NCI-H2029 (cell line): ENCODE results near the gene DARS1.
"Not testable (repeated sequence)": the region's sequence is repeated elsewhere in the genome, so short reads cannot be mapped to it uniquely, and the experiment has no call there.

Source experiments
- DNase-seq: peaks from one replicate; lab custom pipeline; 2025; lab: John Stamatoyannopoulos, UW

The DARS1 gene

GRCh38 chr2:135942936-135943688, 42.3 kb downstream of the DARS1 start:
- DNase-seq, result no peak

GRCh38 chr2:135936524-135936923, 48.9 kb downstream of the DARS1 start:
- no peak for DNase-seq

- no peak for DNase-seq
These were observed 49.5 kb downstream of the DARS1 start for GRCh38 chr2:135935914-135936313.

GRCh38 chr2:135931776-135932443, 53.5 kb downstream of the DARS1 start:
- DNase-seq, result no peak

- no peak for DNase-seq
These were observed 58.8 kb downstream of the DARS1 start for GRCh38 chr2:135926605-135927004.

- no peak for DNase-seq
These were observed 59.9 kb downstream of the DARS1 start for GRCh38 chr2:135925571-135925970.

GRCh38 chr2:135916207-135916606, 69.2 kb downstream of the DARS1 start:
- peak; percentile 13 for DNase-seq

- DNase-seq, result no peak
These were observed 70.9 kb downstream of the DARS1 start for GRCh38 chr2:135914485-135914884.

GRCh38 chr2:135913727-135914365, 71.6 kb downstream of the DARS1 start:
- peak; percentile 6 for DNase-seq

GRCh38 chr2:135909976-135910375, 75.5 kb downstream of the DARS1 start:
- no peak for DNase-seq

GRCh38 chr2:135905679-135906078, 79.7 kb downstream of the DARS1 start:
- no peak for DNase-seq

- DNase-seq, result no peak
These were observed 81.0 kb downstream of the DARS1 start for GRCh38 chr2:135904341-135904989.

GRCh38 chr2:135903650-135904049, 81.8 kb downstream of the DARS1 start:
- DNase-seq, result no peak

- DNase-seq, result no peak
These were observed 85.9 kb downstream of the DARS1 start for GRCh38 chr2:135899567-135899966.

GRCh38 chr2:135898234-135898786, 87.1 kb downstream of the DARS1 start:
- no peak for DNase-seq

- DNase-seq, result no peak
These were observed 90.5 kb downstream of the DARS1 start for GRCh38 chr2:135894930-135895329.

- DNase-seq, result no peak
These were observed 92.0 kb downstream of the DARS1 start for GRCh38 chr2:135893374-135893794.

GRCh38 chr2:135890835-135891234, 94.6 kb downstream of the DARS1 start:
- DNase-seq, result no peak

GRCh38 chr2:135890149-135890548, 95.3 kb downstream of the DARS1 start:
- DNase-seq, result no peak

GRCh38 chr2:135888587-135888986, 96.8 kb downstream of the DARS1 start:
- DNase-seq, result not testable (repeated sequence)

- DNase-seq, result no peak
These were observed 99.7 kb downstream of the DARS1 start for GRCh38 chr2:135885709-135886108.

- no peak for DNase-seq
These were observed 103.0 kb downstream of the DARS1 start for GRCh38 chr2:135882415-135882814.
